Stimulated activated CD4-positive, alpha-beta T cell treated with anti-CD3 and anti-CD28 coated beads, Interleukin-2, amount 100 ng/mL, for 4 hours (primary cell): ENCODE results near the gene LY6G6D.

ENCODE experiments used
- DNase-seq: peaks from one replicate; pipeline ENCODE4 v3.0.0-alpha.2; 2020; ENCODE audit warnings: low read depth

The LY6G6D gene

DNA sequence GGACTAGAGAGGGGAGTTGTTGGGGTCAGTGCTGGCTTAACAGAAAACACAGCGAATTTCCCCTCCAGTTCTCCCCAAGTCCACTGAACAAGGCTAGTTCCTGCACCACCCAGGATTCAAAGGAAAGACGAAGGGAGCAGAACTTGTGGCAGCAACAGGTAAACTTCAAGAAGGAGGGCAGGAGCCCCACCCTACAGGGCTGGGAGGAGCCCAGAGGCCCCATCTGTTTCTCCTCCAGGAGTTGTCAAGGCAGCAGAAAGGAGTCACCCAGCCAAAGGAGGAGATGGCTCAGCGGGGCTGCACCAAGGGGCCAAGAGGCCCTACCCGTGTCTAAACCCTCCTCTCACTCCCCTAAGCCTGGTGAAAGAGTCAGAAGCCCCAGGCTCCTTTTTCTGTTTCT is 49.0 kb downstream of the LY6G6D start:
- DNase-seq, result no peak

- DNase-seq, result no peak
Observed at GRCh38 chr6:31765559-31765909, 50.4 kb downstream of the LY6G6D start.

DNA sequence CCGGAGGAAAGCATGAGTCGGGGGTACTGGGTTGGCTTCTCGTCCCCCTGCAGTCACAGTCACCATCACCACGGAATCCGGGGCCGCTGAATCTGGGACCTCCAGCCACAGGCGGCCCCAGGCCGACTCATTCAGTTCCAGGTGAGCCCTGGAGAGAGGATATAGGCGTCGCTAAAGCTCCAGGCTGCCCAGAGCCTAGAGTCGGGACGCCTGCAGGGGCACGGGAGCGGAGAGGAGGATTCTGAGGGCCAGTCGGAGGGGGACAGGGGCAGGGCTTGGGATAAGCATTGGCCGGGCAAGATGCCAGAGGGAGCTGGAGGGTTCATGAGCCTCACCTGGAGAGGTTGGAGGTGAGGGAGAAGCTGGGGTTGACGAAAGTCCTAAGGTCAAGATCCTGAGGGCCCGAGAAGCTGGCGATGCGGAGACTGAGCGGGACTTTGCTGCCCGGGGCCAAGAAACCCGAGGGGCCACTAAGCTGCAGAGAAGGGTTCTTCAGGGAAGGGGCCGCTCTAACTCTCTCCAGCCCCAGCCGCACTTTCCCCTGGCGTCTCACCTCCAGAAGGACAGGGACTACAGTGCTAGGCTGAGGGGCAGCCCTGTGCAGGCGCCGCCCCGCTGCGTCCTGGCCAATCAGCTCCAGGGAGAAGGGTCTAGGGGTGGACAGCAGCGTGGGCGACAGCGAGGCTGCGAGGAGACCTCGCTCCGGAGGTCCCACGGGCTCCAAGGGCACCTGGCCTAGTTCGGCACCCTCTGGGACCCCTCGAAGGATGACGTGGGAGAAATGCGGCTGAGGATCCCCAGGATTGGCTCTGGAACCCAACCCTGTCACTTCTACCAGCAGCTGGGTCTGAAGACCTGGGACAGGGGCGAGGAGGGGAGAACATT is 51.0 kb downstream of the LY6G6D start:
- DNase-seq, result no peak

GRCh38 chr6:31767096-31767645 is 52.0 kb downstream of the LY6G6D start:
- no peak for DNase-seq
